Hypothalamus (tissue), 51 donors: ENCODE measurements around the gene PTPRT.

ENCODE experiments used
- DNase-seq, 51 donors: peaks; one replicate each; lab custom pipeline; 2025; lab: John Stamatoyannopoulos, UW

The PTPRT gene

GRCh38 chr20:43189554-43190331 lies at the start of gene PTPRT:
Gene PTPRT (minus strand): TSS chr20:43189906. CDS start chr20:43189733, 173 bp downstream.
- DNase-seq, result peak in 5 of 51 donors; percentile 7 to 26 (median 18)

- no peak for DNase-seq
Measured at GRCh38 chr20:43238833-43239232, 49.1 kb upstream of the PTPRT start.

GRCh38 chr20:43238266-43238665 lies 48.6 kb upstream of the PTPRT start:
- no peak for DNase-seq

- DNase-seq, result peak in 1 of 51 donors; percentile 55
Measured at GRCh38 chr20:43237651-43238168, 48.0 kb upstream of the PTPRT start.

- DNase-seq, result no peak
Measured at GRCh38 chr20:43235998-43236397, 46.3 kb upstream of the PTPRT start.

GRCh38 chr20:43231829-43232228 lies 42.1 kb upstream of the PTPRT start:
- DNase-seq, result no peak

GRCh38 chr20:43229696-43230095 lies 40.0 kb upstream of the PTPRT start:
- DNase-seq, result no peak

GRCh38 chr20:43220612-43221011 lies 30.9 kb upstream of the PTPRT start:
- DNase-seq, result no peak

- no peak for DNase-seq
Measured at GRCh38 chr20:43210901-43211300, 21.2 kb upstream of the PTPRT start.

GRCh38 chr20:43209831-43210230 lies 20.1 kb upstream of the PTPRT start:
- no peak for DNase-seq

- DNase-seq, result no peak
Measured at GRCh38 chr20:43205699-43206098, 16.0 kb upstream of the PTPRT start.

GRCh38 chr20:43202100-43202499 lies 12.4 kb upstream of the PTPRT start:
- no peak for DNase-seq

- no peak for DNase-seq
Measured at GRCh38 chr20:43198607-43199006, 8.9 kb upstream of the PTPRT start.

- DNase-seq, result no peak
Measured at GRCh38 chr20:43196243-43196642, 6.5 kb upstream of the PTPRT start.

- no peak for DNase-seq
Measured at GRCh38 chr20:43194137-43194536, 4.4 kb upstream of the PTPRT start.

- no peak for DNase-seq
Measured at GRCh38 chr20:43193443-43193842, 3.7 kb upstream of the PTPRT start.

- DNase-seq, result peak in 30 of 51 donors; percentile 5 to 50 (median 24)
Measured at GRCh38 chr20:43191946-43192863, 2.5 kb upstream of the PTPRT start.

- no peak for DNase-seq
Measured at GRCh38 chr20:43191143-43191542, 1.4 kb upstream of the PTPRT start.

- DNase-seq, result peak in 1 of 51 donors; percentile 32
Measured at GRCh38 chr20:43190332-43190953, 737 bp upstream of the PTPRT start.

- peak in 2 of 51 donors; percentile 1 to 18 for DNase-seq
Measured at GRCh38 chr20:43188861-43189553, 699 bp downstream of the PTPRT start.
